HCT116 (cell line): ENCODE results near the gene PNRC1.

ENCODE experiments used
- CEBPB ChIP-seq: IDR thresholded peaks from 2 replicates; pipeline ENCODE4 v1.6.1; 2012; ENCODE audit warnings: low read depth
- EZH2 ChIP-seq: fragments of 200-600 bp; sonication (generic); IDR thresholded peaks from 2 replicates; pipeline ENCODE4 v1.6.1; 2017; ENCODE audit warnings: antibody characterized with exemption, mixed run types
- JUND ChIP-seq: IDR thresholded peaks from 2 replicates; pipeline ENCODE4 v1.6.1; 2012
- POLR2A ChIP-seq: IDR thresholded peaks from 2 replicates; pipeline ENCODE4 v1.7.0; 2011; ENCODE audit warnings: borderline replicate concordance; ENCODE audit not compliant: insufficient read depth, insufficient read length; ENCODE audit errors: extremely low read depth
- POLR2AphosphoS5 ChIP-seq: IDR thresholded peaks from 2 replicates; pipeline ENCODE4 v1.6.1; 2011; ENCODE audit warnings: mild to moderate bottlenecking, low read depth, low read length, moderate library complexity
- RAD21 ChIP-seq: IDR thresholded peaks from 2 replicates; pipeline ENCODE4 v1.6.1; 2012; ENCODE audit warnings: low read depth, mild to moderate bottlenecking
- TCF7L2 ChIP-seq: IDR thresholded peaks from 2 replicates; pipeline ENCODE4 v1.7.0; 2011; ENCODE audit warnings: borderline replicate concordance, inconsistent platforms; ENCODE audit not compliant: insufficient read depth, insufficient read length; ENCODE audit errors: extremely low read depth
- YY1 ChIP-seq: IDR thresholded peaks from 2 replicates; pipeline ENCODE4 v1.6.1; 2011; ENCODE audit warnings: low read length, low read depth, moderate library complexity, mild to moderate bottlenecking; ENCODE audit not compliant: insufficient replicate concordance; ENCODE audit errors: extremely low read depth
- TF ChIP-seq, protein P1 (sequence below), 3 experiments: fragments of 200-600 bp in 1 of 3; sonication (generic) in 1 of 3; IDR thresholded peaks in 2 of 3; conservative IDR thresholded peaks in 1 of 3; 2 replicates each; pipeline ENCODE4 v1.5.1; 2012 to 2017; ENCODE audit warnings: low read depth in 2 of 3, low read length in 2 of 3, antibody characterized with exemption in 1 of 3, borderline replicate concordance in 1 of 3, control low read depth in 1 of 3, mild to moderate bottlenecking in 1 of 3, mixed read lengths in 1 of 3, mixed run types in 1 of 3, moderate library complexity in 1 of 3; ENCODE audit not compliant: insufficient read depth in 1 of 3
- TF ChIP-seq, protein P2 (sequence below): IDR thresholded peaks from 2 replicates; pipeline ENCODE4 v1.6.1; 2012

DNA sequence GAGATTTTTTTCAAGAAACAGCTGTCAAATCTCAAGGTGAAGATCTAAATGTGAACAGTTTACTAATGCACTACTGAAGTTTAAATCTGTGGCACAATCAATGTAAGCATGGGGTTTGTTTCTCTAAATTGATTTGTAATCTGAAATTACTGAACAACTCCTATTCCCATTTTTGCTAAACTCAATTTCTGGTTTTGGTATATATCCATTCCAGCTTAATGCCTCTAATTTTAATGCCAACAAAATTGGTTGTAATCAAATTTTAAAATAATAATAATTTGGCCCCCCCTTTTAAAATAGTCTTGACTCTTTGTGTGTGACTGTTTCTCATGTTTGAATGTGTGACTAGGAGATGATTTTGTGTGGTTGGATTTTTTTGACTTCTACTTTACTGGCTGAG lies 4.0 kb downstream of the PNRC1 start:
- TF ChIP-seq YY1 (no peak), JUND (no peak), POLR2A (no peak), RAD21 (no peak), POLR2AphosphoS5 (no peak), TCF7L2 (no peak), CEBPB (no peak), EZH2 (no peak)
- TF ChIP-seq, protein P1, sequence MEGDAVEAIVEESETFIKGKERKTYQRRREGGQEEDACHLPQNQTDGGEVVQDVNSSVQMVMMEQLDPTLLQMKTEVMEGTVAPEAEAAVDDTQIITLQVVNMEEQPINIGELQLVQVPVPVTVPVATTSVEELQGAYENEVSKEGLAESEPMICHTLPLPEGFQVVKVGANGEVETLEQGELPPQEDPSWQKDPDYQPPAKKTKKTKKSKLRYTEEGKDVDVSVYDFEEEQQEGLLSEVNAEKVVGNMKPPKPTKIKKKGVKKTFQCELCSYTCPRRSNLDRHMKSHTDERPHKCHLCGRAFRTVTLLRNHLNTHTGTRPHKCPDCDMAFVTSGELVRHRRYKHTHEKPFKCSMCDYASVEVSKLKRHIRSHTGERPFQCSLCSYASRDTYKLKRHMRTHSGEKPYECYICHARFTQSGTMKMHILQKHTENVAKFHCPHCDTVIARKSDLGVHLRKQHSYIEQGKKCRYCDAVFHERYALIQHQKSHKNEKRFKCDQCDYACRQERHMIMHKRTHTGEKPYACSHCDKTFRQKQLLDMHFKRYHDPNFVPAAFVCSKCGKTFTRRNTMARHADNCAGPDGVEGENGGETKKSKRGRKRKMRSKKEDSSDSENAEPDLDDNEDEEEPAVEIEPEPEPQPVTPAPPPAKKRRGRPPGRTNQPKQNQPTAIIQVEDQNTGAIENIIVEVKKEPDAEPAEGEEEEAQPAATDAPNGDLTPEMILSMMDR (IDR thresholded peaks at IDR 0.05 in 2 of 3, conservative IDR thresholded peaks at IDR 0.05 in 1 of 3; ENCODE audit: borderline replicate concordance in 1 of 3, insufficient read depth in 1 of 3, low read depth in 2 of 3, low read length in 2 of 3): no peak
- TF ChIP-seq, protein P2, sequence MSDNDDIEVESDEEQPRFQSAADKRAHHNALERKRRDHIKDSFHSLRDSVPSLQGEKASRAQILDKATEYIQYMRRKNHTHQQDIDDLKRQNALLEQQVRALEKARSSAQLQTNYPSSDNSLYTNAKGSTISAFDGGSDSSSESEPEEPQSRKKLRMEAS: no peak
